Fibroblast of mammary gland (primary cell): ENCODE data around the gene KRT33A.
"Not testable (repeated sequence)": the region's sequence is repeated elsewhere in the genome, so short reads cannot be mapped to it uniquely, and the experiment has no call there.

Source experiments
- DNase-seq: peaks from one replicate; pipeline ENCODE4 v3.0.0-alpha.2; 2010; ENCODE audit warnings: low read depth
- H3K4me3 ChIP-seq: 2 replicates; pipeline ENCODE4 v1.5.1; 2011; ENCODE audit warnings: low read depth, mild to moderate bottlenecking, low read length, moderate library complexity; ENCODE audit not compliant: control insufficient read depth
- TF ChIP-seq, protein P1 (sequence below): conservative IDR thresholded peaks from 2 replicates; pipeline ENCODE4 v1.5.1; 2011; ENCODE audit warnings: low read depth, low read length, inconsistent platforms; ENCODE audit not compliant: control insufficient read depth, insufficient read depth

Gene KRT33A

DNA sequence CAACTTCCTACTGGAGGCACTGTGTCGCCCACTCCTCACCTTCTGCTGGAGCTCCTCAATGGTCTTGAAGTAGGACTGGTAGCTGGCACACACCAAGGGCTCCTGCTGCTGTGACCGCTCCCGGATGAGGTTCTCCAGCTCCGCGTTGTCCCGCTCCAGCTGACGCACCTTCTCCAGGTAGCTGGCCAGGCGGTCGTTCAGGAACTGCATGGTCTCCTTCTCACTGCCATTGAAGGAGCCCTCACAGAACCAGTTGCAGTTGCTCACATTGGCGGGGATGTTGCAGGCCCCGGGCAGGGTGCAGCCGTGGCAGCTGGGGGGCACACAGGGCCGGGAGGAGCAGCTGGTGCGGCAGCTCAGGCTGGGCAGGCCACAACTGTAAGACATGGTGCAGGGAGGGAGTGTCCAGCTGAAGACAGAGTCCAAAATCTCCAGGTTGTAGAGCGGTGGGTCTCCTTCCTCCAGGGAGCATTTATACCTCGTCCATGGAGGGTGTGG lies at the start of gene KRT33A:
KRT33A (minus strand) TSS at position 448 of the 498 bp plus-strand sequence; CDS start at position 387, 61 bp downstream.
- not testable (repeated sequence) for DNase-seq

DNA sequence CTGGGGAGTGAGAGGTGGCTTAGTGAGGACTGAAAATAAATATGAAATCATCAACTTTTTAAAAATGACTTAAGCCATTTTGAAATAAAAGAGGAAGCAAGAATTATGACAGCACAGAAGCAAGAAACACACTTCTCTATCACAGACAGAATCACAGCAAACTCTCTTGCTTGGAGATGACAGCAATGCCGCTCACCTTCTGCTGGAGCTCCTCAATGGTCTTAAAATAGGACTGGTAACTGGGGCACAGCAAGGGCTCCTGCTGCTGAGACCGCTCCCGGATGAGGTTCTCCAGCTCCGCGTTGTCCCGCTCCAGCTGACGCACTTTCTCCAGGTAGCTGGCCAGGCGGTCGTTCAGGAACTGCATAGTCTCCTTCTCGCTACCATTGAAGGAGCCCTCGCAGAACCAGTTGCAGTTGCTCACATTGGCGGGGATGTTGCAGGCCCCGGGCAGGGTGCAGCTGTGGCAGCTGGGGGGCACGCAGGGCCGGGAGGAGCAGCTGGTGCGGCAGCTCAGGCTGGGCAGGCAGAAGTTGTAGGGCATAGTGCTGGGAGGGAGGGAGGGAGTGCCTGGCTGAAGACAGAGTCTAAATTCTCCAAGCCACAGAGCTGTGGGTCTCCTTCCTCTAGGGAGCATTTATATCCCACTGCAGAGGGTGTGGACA lies 46.5 kb upstream of the KRT33A start, which contains the start of gene KRT31:
KRT31 (minus strand) TSS at position 613 of the 665 bp plus-strand sequence; CDS start at position 544, 69 bp downstream.
- no peak within 1 kb of the TSS for H3K4me3 ChIP-seq
- no peak for DNase-seq
- TF ChIP-seq, protein P1, sequence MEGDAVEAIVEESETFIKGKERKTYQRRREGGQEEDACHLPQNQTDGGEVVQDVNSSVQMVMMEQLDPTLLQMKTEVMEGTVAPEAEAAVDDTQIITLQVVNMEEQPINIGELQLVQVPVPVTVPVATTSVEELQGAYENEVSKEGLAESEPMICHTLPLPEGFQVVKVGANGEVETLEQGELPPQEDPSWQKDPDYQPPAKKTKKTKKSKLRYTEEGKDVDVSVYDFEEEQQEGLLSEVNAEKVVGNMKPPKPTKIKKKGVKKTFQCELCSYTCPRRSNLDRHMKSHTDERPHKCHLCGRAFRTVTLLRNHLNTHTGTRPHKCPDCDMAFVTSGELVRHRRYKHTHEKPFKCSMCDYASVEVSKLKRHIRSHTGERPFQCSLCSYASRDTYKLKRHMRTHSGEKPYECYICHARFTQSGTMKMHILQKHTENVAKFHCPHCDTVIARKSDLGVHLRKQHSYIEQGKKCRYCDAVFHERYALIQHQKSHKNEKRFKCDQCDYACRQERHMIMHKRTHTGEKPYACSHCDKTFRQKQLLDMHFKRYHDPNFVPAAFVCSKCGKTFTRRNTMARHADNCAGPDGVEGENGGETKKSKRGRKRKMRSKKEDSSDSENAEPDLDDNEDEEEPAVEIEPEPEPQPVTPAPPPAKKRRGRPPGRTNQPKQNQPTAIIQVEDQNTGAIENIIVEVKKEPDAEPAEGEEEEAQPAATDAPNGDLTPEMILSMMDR = no peak

More for the DNA sequence above, at the start of gene KRT33A:
- not testable (repeated sequence) for H3K4me3 ChIP-seq

- no peak for DNase-seq
- TF ChIP-seq, protein P1 = no peak
- no peak overlapping the region for H3K4me3 ChIP-seq
Observed at GRCh38 chr17:41396340-41396739, 45.7 kb upstream of the KRT33A start.

DNA sequence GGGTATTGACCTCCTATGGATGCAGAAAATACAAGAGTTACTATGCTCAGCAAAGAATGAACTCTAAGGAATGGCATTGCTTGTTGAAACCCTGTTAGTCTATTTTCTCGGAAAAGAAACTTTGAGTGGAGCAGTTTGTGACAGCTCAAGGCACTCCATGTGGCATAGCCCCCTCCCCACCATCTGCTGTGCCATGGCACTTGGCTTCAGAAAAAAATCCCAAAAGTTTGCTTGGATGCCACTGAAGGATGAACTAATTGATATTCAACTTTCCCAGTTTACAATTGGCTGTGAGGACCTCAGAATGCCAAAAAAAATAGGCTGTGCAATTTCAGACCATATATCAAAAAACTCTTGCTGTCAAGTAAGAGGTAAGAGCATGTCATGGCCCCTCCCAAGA lies 45.0 kb upstream of the KRT33A start:
- TF ChIP-seq, protein P1 = no peak
- H3K4me3 ChIP-seq = no peak overlapping the region

DNA sequence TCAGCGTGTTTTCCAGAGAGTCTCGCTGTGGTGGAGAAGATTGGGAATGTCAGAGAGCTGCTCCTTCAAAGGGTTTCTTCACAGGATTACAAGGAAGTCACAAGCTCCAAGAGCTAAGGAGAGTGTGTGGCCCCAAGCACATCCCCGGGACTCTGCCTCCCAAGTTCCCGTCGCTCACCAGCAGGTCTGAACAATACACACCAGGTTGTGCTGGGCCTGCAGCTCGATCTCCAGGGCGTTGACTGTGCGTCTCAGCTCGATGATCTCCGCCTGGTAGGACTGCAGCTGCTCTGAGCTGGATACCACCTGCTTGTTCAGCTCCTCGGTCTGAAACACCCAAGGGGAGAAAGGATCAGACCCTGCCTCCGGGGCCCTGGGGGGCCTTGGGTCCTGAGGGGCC lies 44.4 kb upstream of the KRT33A start:
- DNase-seq, H3K4me3 ChIP-seq: not testable (repeated sequence)

More for the DNA sequence above, 45.0 kb upstream of the KRT33A start:
- DNase-seq = no peak

DNA sequence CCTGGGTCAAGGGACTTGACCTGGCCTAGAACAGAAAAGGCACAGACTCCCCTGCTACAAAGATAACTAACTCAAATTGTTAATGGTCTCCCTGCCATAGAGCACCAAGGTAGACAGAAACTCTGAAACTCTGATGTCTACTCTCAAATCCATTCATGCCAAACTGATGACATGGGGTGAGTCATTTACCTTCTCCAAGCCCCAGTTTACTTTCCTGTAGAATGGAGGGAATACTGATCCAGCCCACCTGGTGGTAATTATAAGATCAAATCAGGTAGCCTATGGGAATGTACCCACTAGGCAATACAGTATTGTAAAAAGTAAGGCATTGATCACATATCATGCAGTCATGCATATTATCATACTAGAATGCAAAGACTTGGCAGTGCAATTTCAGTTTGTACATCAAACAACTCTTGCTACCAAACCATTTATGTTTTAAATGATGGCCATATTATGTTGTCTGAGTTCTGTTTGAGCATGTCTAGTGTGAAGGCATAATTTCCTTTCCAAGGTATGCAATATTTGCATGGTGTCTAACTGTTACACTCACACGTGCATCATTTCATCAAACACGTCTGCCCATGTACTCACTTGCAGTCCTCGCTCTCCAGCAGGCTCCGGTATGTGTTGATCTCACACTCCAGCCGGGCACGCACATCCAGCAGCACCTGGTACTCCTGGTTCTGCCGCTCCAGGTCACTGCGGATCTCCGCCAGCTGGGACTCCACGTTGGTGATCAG lies 43.8 kb upstream of the KRT33A start:
- no peak overlapping the region for H3K4me3 ChIP-seq
- TF ChIP-seq, protein P1 = no peak
- DNase-seq = no peak

- TF ChIP-seq, protein P1 = no peak
- DNase-seq = no peak
- no peak overlapping the region for H3K4me3 ChIP-seq
Observed at GRCh38 chr17:41393826-41394225, 43.2 kb upstream of the KRT33A start.
